ENCODE data around the gene SDR42E2. TPM values are rescaled to one million over a fixed set of nuclear protein-coding genes. Genes with fewer than 3 reads are reported as not detected.

SDR42E2 gene
- polyA plus RNA-seq, 1 of the 3 experiments (the other 2 are of a cell fraction): not detected

GRCh38 chr16:22206013-22206841 lies 43.9 kb downstream of the SDR42E2 start, which contains the start of gene EEF2K:
Gene EEF2K, plus strand, starts transcription at chr16:22206278. Its CDS starts 19,452 bp downstream, at chr16:22225730.
- H2AFZ ChIP-seq (ENCODE audit: low read depth): peak within 1 kb of the TSS; percentile 85
- TF ChIP-seq MXI1 (IDR thresholded peaks at IDR 0.05; ENCODE audit: low read depth, low read length): peak; percentile 92
- peak; percentile 63 for TF ChIP-seq CTCF (IDR thresholded peaks at IDR 0.05)
- no peak for TF ChIP-seq RXRA (IDR thresholded peaks at IDR 0.05; ENCODE audit: borderline replicate concordance, low read depth)
- no peak for TF ChIP-seq EZH2phosphoT487 (IDR thresholded peaks at IDR 0.05; ENCODE audit: borderline replicate concordance, low read depth)
- peak; percentile 97; the same call in 1 of the 2 replicates for TF ChIP-seq SIN3A (IDR thresholded peaks at IDR 0.05; ENCODE audit: borderline replicate concordance, low read depth, low read length)
- no peak for TF ChIP-seq IRF3 (IDR thresholded peaks at IDR 0.05; ENCODE audit: low read depth, low read length)
- 0 out of 2 replicates have a peak, but pooled peaks have one; percentile 7 for TF ChIP-seq NRF1 (IDR thresholded peaks at IDR 0.05; ENCODE audit: low read depth, low read length)
- no peak; the same call in 1 of the 2 replicates for TF ChIP-seq USF2 (IDR thresholded peaks at IDR 0.05; ENCODE audit: borderline replicate concordance, low read depth, low read length)
- no peak for TF ChIP-seq TEAD4 (IDR thresholded peaks at IDR 0.05; ENCODE audit: borderline replicate concordance, insufficient read depth)
- no peak for TF ChIP-seq PBX3 (IDR thresholded peaks at IDR 0.05)
- peak; percentile 66 for TF ChIP-seq RCOR1 (IDR thresholded peaks at IDR 0.05; ENCODE audit: low read length)
- no peak for TF ChIP-seq FOXM1 (IDR thresholded peaks at IDR 0.05; ENCODE audit: low read depth)
- TF ChIP-seq MEF2A (IDR thresholded peaks at IDR 0.05; ENCODE audit: borderline replicate concordance, low read depth): no peak
- TF ChIP-seq MAX (IDR thresholded peaks at IDR 0.05; ENCODE audit: low read depth): peak; percentile 79
- no peak; the same call in none of the 2 replicates for TF ChIP-seq POLR2AphosphoS5 (IDR thresholded peaks at IDR 0.05; ENCODE audit: low read depth, low read length)
- no peak for TF ChIP-seq JUND (IDR thresholded peaks at IDR 0.05)
- TF ChIP-seq RAD21 (IDR thresholded peaks at IDR 0.05; ENCODE audit: low read length): peak; percentile 67
- peak; percentile 77 for TF ChIP-seq CHD2 (IDR thresholded peaks at IDR 0.05; ENCODE audit: low read length, partially characterized antibody)
- no peak for TF ChIP-seq RFX5 (IDR thresholded peaks at IDR 0.05; ENCODE audit: low read length)
- TF ChIP-seq GATA2 (CRISPR knock-in tag; IDR thresholded peaks at IDR 0.05): no peak
- peak; percentile 70 for TF ChIP-seq SMC3 (IDR thresholded peaks at IDR 0.05; ENCODE audit: low read depth, low read length)
- peak; percentile 83 for TF ChIP-seq USF1 (IDR thresholded peaks at IDR 0.05; ENCODE audit: borderline replicate concordance, low read depth)
- no peak for TF ChIP-seq ZBTB33 (IDR thresholded peaks at IDR 0.05; ENCODE audit: borderline replicate concordance, low read depth)
- peak; percentile 76; the same call in 1 of the 2 replicates for TF ChIP-seq TAF1 (IDR thresholded peaks at IDR 0.05; ENCODE audit: borderline replicate concordance, low read depth, low read length)

More at GRCh38 chr16:22206013-22206841, 43.9 kb downstream of the SDR42E2 start, which contains the start of gene EEF2K:
- H3F3A ChIP-seq (replicated peaks; ENCODE audit: insufficient read depth): peaks cover 9% of the 10 kb centered on the region
- DNase-seq: peak; percentile 96
- peak within 1 kb of the TSS; percentile 64 to 87 for H3K4me3 ChIP-seq (ENCODE audit: low read depth in 2 of 2, low read length in 1 of 2)
- H3K4me2 ChIP-seq: peak within 1 kb of the TSS; percentile 94
- H3K79me2 ChIP-seq (ENCODE audit: insufficient read depth): peaks cover 50% of the 10 kb centered on the region
- ChIA-PET CTCF (interaction anchor here (0.7 to 5.6 kb wide), 11 partner anchors 9 to 112 kb away, joined by 3 to 66 read pairs (median 5); partner anchors contain the start of gene POLR3E), POLR2A (interaction anchor here (1.6 kb wide), 1 partner anchor 92 kb away, joined by 14 read pairs; the partner anchor contains the start of gene POLR3E)
- H3K9ac ChIP-seq: peak within 1 kb of the TSS; percentile 72
- no peaks in the 10 kb centered on the region for H3K9me3 ChIP-seq
- peaks cover 6 to 7% of the 10 kb centered on the region in 2 experiments; a peak in 1 of 4 replicates for H3K4me1 ChIP-seq (ENCODE audit: control insufficient read depth in 1 of 2, insufficient read depth in 2 of 2, low read depth in 1 of 2, low read length in 1 of 2)
- peaks cover 4% of the 10 kb centered on the region for H4K20me1 ChIP-seq (ENCODE audit: insufficient read depth)
- peak within 1 kb of the TSS; percentile 69 to 82 for H3K27ac ChIP-seq (ENCODE audit: low read depth in 2 of 2, low read length in 1 of 2)
- H3K9me2 ChIP-seq: no peaks in the 10 kb centered on the region
- no peaks in the 10 kb centered on the region for H3K27me3 ChIP-seq (ENCODE audit: insufficient read depth)
- H3K36me3 ChIP-seq (replicated peaks in 1 of 2; ENCODE audit: control insufficient read depth in 1 of 2, insufficient read depth in 2 of 2, low read length in 1 of 2): no peaks in the 10 kb centered on the region
- 2% methylated on average over 29 of the region's 74 CpGs for WGBS (ENCODE audit: low lambda C conversion rate)

All from SK-N-SH (cell line).